C4-2B (cell line): ENCODE results near the gene SLC43A2.

Source experiments
- ZFX ChIP-seq: fragments of 450-650 bp; IDR thresholded peaks from 2 replicates; pipeline ENCODE4 v1.6.1; 2017
- TF ChIP-seq, protein P1 (sequence below): fragments of 450-650 bp; conservative IDR thresholded peaks from 2 replicates; pipeline ENCODE4 v1.5.1; 2017; ENCODE audit warnings: mild to moderate bottlenecking

DNA sequence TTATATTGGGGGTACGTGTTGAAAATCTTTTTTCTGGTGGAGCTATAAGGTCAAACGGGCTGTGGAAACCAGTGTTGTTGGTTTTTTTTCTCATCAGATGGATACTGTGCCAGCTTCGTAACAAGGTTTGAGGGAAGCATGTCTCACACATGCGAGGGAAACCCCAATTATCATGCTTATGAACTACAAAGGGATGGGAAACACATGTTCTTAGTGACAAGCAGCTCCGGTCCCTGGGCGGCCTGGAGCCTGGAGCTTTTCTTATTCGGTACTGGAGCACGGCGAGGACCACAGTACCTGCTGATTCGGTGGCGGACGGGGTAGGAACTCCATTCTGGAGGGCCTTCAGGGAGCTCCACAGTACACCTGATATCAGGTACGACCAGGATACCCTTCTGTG, 12.5 kb downstream of the SLC43A2 start:
- TF ChIP-seq, protein P1, sequence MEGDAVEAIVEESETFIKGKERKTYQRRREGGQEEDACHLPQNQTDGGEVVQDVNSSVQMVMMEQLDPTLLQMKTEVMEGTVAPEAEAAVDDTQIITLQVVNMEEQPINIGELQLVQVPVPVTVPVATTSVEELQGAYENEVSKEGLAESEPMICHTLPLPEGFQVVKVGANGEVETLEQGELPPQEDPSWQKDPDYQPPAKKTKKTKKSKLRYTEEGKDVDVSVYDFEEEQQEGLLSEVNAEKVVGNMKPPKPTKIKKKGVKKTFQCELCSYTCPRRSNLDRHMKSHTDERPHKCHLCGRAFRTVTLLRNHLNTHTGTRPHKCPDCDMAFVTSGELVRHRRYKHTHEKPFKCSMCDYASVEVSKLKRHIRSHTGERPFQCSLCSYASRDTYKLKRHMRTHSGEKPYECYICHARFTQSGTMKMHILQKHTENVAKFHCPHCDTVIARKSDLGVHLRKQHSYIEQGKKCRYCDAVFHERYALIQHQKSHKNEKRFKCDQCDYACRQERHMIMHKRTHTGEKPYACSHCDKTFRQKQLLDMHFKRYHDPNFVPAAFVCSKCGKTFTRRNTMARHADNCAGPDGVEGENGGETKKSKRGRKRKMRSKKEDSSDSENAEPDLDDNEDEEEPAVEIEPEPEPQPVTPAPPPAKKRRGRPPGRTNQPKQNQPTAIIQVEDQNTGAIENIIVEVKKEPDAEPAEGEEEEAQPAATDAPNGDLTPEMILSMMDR, result no peak
- no peak for TF ChIP-seq ZFX
